SK-N-SH (cell line): Measurements from ENCODE around the gene SHISA4.

Experiments used
- CTCF ChIP-seq: fragments of 200-600 bp; sonication (generic); IDR thresholded peaks from 2 replicates; pipeline ENCODE4 v1.6.1; 2017; ENCODE audit warnings: antibody characterized with exemption, mild to moderate bottlenecking, moderate library complexity
- EP300 ChIP-seq, 2 experiments: IDR thresholded peaks; 2 replicates each; pipeline versions ENCODE4 v1.4.0 to v1.6.1; 2012; ENCODE audit warnings: borderline replicate concordance in 1 of 2, low read depth in 1 of 2, low read length in 1 of 2
- EZH2phosphoT487 ChIP-seq: fragments of 200-600 bp; sonication (generic); IDR thresholded peaks from 2 replicates; pipeline ENCODE4 v1.6.1; 2017; ENCODE audit warnings: low read depth, mixed run types, mild to moderate bottlenecking, antibody characterized with exemption, moderate library complexity, borderline replicate concordance
- FOSL2 ChIP-seq: IDR thresholded peaks from 2 replicates; pipeline ENCODE4 v1.4.0; 2012; ENCODE audit warnings: low read depth, mild to moderate bottlenecking, moderate library complexity, borderline replicate concordance
- FOXM1 ChIP-seq: IDR thresholded peaks from 2 replicates; pipeline ENCODE4 v1.4.0; 2012; ENCODE audit warnings: low read depth, mild to moderate bottlenecking
- MAX ChIP-seq: IDR thresholded peaks from 2 replicates; pipeline ENCODE4 v1.4.0; 2012; ENCODE audit warnings: low read depth
- MXI1 ChIP-seq: IDR thresholded peaks from 2 replicates; pipeline ENCODE4 v1.6.1; 2012; ENCODE audit warnings: mild to moderate bottlenecking, low read depth, low read length, improper control_type of control experiment
- POLR2AphosphoS5 ChIP-seq: IDR thresholded peaks from 2 replicates; pipeline ENCODE4 v1.6.1; 2012; ENCODE audit warnings: low read depth, low read length
- RAD21 ChIP-seq: IDR thresholded peaks from 2 replicates; pipeline ENCODE4 v1.6.1; 2012; ENCODE audit warnings: mild to moderate bottlenecking, low read length
- TAF1 ChIP-seq: IDR thresholded peaks from 2 replicates; pipeline ENCODE4 v1.6.1; 2012; ENCODE audit warnings: low read depth, mild to moderate bottlenecking, low read length, moderate library complexity, borderline replicate concordance

GRCh38 chr1:201930803-201931202 is 42.1 kb downstream of the SHISA4 start:
- TF ChIP-seq POLR2AphosphoS5 (no peak), CTCF (no peak), EZH2phosphoT487 (no peak), RAD21 (no peak), MXI1 (no peak), TAF1 (no peak), FOSL2 (no peak), FOXM1 (no peak), EP300 (IDR thresholded peaks at IDR 0.05; ENCODE audit: borderline replicate concordance in 1 of 2, low read depth in 1 of 2, low read length in 1 of 2) (no peak), MAX (no peak)
